Endodermal cell (in vitro differentiated cells): ENCODE measurements around the gene COX19. TPM values are rescaled to one million over a fixed set of nuclear protein-coding genes. Genes with fewer than 3 reads are reported as not detected.

Experiments used
- DNase-seq: peaks from one replicate; pipeline ENCODE4 v3.0.0-alpha.2; 2017
- H3K27ac ChIP-seq: 2 replicates; pipeline ENCODE4 v1.5.1; 2013; ENCODE audit warnings: mild to moderate bottlenecking, low read depth, low read length, moderate library complexity
- H3K27me3 ChIP-seq: 2 replicates; pipeline ENCODE4 v1.6.1; 2013; ENCODE audit warnings: mild to moderate bottlenecking, low read length, moderate library complexity; ENCODE audit not compliant: insufficient read depth, control insufficient read depth, poor library complexity, severe bottlenecking
- H3K36me3 ChIP-seq: 2 replicates; pipeline ENCODE4 v1.7.0; 2013; ENCODE audit warnings: mild to moderate bottlenecking, low read length, moderate library complexity; ENCODE audit not compliant: control insufficient read depth, insufficient read depth
- H3K4me1 ChIP-seq: one replicate; pipeline ENCODE4 v1.7.0; 2013; ENCODE audit warnings: low read length; ENCODE audit not compliant: control insufficient read depth, insufficient read depth
- H3K4me3 ChIP-seq: 2 replicates; pipeline ENCODE4 v1.5.1; 2013; ENCODE audit warnings: mild to moderate bottlenecking, low read length, moderate library complexity
- H3K9ac ChIP-seq: 2 replicates; pipeline ENCODE4 v1.6.1; 2013; ENCODE audit warnings: mild to moderate bottlenecking, low read length, moderate library complexity; ENCODE audit not compliant: poor library complexity, severe bottlenecking; ENCODE audit errors: extremely low read depth
- H3K9me3 ChIP-seq: 2 replicates; pipeline ENCODE4 v1.6.1; 2013; ENCODE audit warnings: mild to moderate bottlenecking, low read length, moderate library complexity; ENCODE audit not compliant: control insufficient read depth
- H3K27ac Mint-ChIP-seq: 2 replicates; pipeline ENCODE4 v1.8.0; 2020; ENCODE audit warnings: mixed read lengths
- H3K27me3 Mint-ChIP-seq: 2 replicates; pipeline ENCODE4 v1.8.0; 2021; ENCODE audit warnings: mild to moderate bottlenecking, mixed read lengths; ENCODE audit not compliant: insufficient read depth
- H3K36me3 Mint-ChIP-seq: 2 replicates; pipeline ENCODE4 v1.8.0; 2020; ENCODE audit warnings: low read depth, mixed read lengths
- H3K4me1 Mint-ChIP-seq: 2 replicates; pipeline ENCODE4 v1.8.0; 2020; ENCODE audit warnings: mixed read lengths
- H3K4me3 Mint-ChIP-seq: 2 replicates; pipeline ENCODE4 v1.8.0; 2020; ENCODE audit warnings: mild to moderate bottlenecking, moderate library complexity, mixed read lengths
- H3K9me3 Mint-ChIP-seq: 2 replicates; pipeline ENCODE4 v1.8.0; 2020; ENCODE audit warnings: mild to moderate bottlenecking, mixed read lengths
- WGBS, 2 experiments: methylation state at CpG; one replicate each; pipeline versions ENCODE4 v1.1.5 to v1.1.7; 2013; ENCODE audit warnings: missing lambda C conversion rate in 2 of 2, mixed read lengths in 1 of 2; ENCODE audit not compliant: insufficient coverage in 1 of 2, insufficient read length in 1 of 2; 5-methylcytosine and 5-hydroxymethylcytosine counted together
- microRNA-seq: library from miRNA; unstranded; fragments of <30 nt; microRNA quantifications from one replicate; pipeline ENCODE4 v1.2.0, GENCODE V29; 2020; ENCODE audit warnings: borderline microRNAs expressed
- total RNA-seq, 2 donors: library from RNA; stranded (reverse); fragmentation: NEBNext Ultra II Directional in 1 of 2; extraction: Animal tissue kit (Norgen Biotek cat#: 25700) in 1 of 2; gene quantifications; 2 replicates in 1 of 2; 3 replicates in 1 of 2; pipeline ENCODE4 v1.2.1, GENCODE V29; 2021
- TF ChIP-seq, protein P1 (sequence below): fragments of 200-600 bp; sonication (generic); conservative IDR thresholded peaks from 2 replicates; pipeline ENCODE4 v1.5.0; 2021; ENCODE audit warnings: antibody characterized with exemption, mild to moderate bottlenecking

Gene COX19
- total RNA-seq, 2 donors from 2014 or later = 15.0 to 18.5 TPM

DNA sequence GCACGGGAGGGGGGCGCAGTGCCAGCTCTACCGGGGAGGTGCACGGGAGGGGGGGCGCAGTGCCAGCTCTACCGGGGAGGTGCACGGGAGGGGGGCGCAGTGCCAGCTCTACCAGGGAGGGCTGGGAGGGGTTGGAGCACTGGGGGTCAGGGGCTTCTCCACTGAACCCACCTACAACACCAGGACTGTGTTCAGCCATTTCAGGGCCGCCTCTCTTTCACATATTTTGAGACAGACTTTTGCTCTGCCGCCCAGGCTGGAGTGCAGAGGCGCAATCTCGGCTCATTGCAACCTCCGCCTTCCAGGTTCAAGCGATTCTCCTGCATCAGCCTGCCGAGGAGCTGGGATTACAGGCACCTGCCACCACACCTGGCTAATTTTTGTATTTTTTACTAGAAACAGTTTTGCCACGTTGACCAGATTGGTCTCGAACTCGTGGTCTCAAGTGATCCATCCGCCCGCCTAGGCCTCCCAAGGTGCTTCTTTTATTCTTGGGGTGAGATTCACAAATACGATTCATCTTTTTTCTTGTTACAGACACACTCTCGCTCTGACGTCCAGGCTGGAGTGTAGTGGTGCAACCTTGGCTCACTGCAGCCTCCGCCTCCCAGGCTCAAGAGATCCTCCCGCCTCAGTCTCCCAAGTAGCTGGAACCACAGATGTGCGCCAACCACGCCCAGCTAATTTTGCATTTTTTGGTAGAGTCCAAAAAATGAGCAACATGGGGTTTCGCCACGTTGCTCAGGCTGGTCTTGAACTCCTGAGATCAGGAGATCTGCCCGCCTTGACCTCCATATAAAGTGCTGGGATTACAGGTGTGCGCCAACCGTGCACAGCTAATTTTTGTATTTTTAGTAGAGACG lies 57.9 kb downstream of the COX19 start:
- Histone ChIP-seq H3K4me3 (no peak overlapping the region), H3K27me3 (no peaks in the 10 kb centered on the region), H3K4me1 (no peaks in the 10 kb centered on the region), H3K36me3 (no peaks in the 10 kb centered on the region), H3K9ac (no peak overlapping the region), H3K9me3 (no peaks in the 10 kb centered on the region), H3K27ac (no peak overlapping the region)
- WGBS, 2 experiments = 93 to 94% methylated on average over 27 to 29 of the region's 33 CpGs
- Mint-ChIP-seq H3K27me3 (no peaks in the 10 kb centered on the region), H3K4me1 (no peaks in the 10 kb centered on the region), H3K36me3 (no peaks in the 10 kb centered on the region), H3K4me3 (no peak overlapping the region), H3K9me3 (no peaks in the 10 kb centered on the region), H3K27ac (no peak overlapping the region)
- TF ChIP-seq, protein P1, sequence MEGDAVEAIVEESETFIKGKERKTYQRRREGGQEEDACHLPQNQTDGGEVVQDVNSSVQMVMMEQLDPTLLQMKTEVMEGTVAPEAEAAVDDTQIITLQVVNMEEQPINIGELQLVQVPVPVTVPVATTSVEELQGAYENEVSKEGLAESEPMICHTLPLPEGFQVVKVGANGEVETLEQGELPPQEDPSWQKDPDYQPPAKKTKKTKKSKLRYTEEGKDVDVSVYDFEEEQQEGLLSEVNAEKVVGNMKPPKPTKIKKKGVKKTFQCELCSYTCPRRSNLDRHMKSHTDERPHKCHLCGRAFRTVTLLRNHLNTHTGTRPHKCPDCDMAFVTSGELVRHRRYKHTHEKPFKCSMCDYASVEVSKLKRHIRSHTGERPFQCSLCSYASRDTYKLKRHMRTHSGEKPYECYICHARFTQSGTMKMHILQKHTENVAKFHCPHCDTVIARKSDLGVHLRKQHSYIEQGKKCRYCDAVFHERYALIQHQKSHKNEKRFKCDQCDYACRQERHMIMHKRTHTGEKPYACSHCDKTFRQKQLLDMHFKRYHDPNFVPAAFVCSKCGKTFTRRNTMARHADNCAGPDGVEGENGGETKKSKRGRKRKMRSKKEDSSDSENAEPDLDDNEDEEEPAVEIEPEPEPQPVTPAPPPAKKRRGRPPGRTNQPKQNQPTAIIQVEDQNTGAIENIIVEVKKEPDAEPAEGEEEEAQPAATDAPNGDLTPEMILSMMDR = no peak
- DNase-seq = no peak

DNA sequence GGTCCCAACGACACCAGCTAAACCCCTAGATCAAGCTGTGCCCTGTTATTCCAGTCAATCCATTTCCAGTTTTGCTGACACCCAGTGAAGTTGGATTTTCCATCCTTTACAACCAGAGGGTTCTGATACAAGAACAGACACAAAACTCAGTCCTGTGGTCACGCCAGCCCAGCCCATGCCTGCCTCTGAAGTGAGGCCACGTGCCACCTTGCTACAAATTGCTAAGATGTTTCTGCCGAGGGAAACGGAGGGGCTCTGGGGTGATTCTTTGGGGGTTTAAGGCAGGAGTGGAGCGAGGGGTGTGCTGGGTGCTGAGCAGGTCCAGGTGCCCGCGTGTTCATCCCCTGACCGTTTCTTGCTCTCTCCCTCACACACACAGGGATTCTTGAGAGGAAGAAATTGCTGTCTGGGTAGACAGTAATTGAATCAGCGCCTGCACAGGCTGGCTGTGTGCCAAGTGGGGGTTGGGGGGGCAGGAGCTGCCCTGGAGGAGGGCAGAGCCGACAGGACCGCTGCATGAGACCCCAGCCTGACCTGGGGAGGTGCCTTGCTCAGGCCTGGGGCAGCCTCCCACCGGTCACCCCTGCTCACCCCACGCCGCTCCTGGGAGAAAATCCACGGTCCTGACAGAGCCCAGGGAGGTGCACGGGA lies 58.9 kb downstream of the COX19 start:
- no peak overlapping the region for H3K9ac ChIP-seq
- Mint-ChIP-seq H3K9me3 (no peaks in the 10 kb centered on the region), H3K4me3 (no peak overlapping the region), H3K36me3 (no peaks in the 10 kb centered on the region), H3K4me1 (no peaks in the 10 kb centered on the region), H3K27me3 (no peaks in the 10 kb centered on the region), H3K27ac (no peak overlapping the region)
- H3K9me3 ChIP-seq = no peaks in the 10 kb centered on the region
- no peak overlapping the region for H3K27ac ChIP-seq
- no peaks in the 10 kb centered on the region for H3K36me3 ChIP-seq
- no peaks in the 10 kb centered on the region for H3K4me1 ChIP-seq
- H3K4me3 ChIP-seq = no peak overlapping the region
- no peak for DNase-seq
- TF ChIP-seq, protein P1 = no peak
- WGBS, 2 experiments = 87 to 92% methylated on average over 8 to 17 of the region's 17 CpGs
- no peaks in the 10 kb centered on the region for H3K27me3 ChIP-seq

Small RNA genes within 50 kb of the gene (microRNA-seq; reads per million reads assigned to microRNA genes)
- 175 reads per million, percentile 81 among the genes with 10 or more reads in this experiment for gene MIR339

Other genes with a start within 250 kb of the COX19 start
- 10 to 100 TPM; 54.2 to 54.3 TPM for gene DNAAF5, start 248.8 kb downstream of the COX19 start, total RNA-seq
- gene PRKAR1B, start 248.3 kb downstream of the COX19 start, total RNA-seq = 10 to 100 TPM; 33.5 to 43.2 TPM
- 100 to 1,000 TPM; 133 to 136 TPM for gene SUN1, start 143.1 kb downstream of the COX19 start, total RNA-seq
- gene GET4, start 99.0 kb downstream of the COX19 start, total RNA-seq = 10 to 100 TPM; 73.3 to 84.3 TPM
- gene ADAP1, start 20.9 kb downstream of the COX19 start, total RNA-seq = 1 to 10 TPM; 3.8 to 6.5 TPM
- not detected for gene CYP2W1, start 7.6 kb upstream of the COX19 start, total RNA-seq
- gene GPR146, start 69.0 kb upstream of the COX19 start, total RNA-seq = under 1 TPM; 0.66 to 0.75 TPM
- under 1 TPM; 0.35 to 0.51 TPM for gene GPER1, start 112.6 kb upstream of the COX19 start, total RNA-seq
- gene ZFAND2A, start 184.6 kb upstream of the COX19 start, total RNA-seq = 10 to 100 TPM; 14.9 to 17.1 TPM